Measurements from ENCODE around the gene POR.

Gene POR

GRCh38 chr7:75955331-75955955 lies 40.5 kb downstream of the POR start:
- DNase-seq, result no peak

- no peak for DNase-seq
These were observed 42.2 kb downstream of the POR start for GRCh38 chr7:75957021-75957736.

GRCh38 chr7:75958802-75959543 lies 44.0 kb downstream of the POR start:
- DNase-seq, result no peak

GRCh38 chr7:75960372-75960771 lies 45.4 kb downstream of the POR start:
- no peak for DNase-seq

GRCh38 chr7:75961218-75961617 lies 46.3 kb downstream of the POR start:
- no peak for DNase-seq

- no peak for DNase-seq
These were observed 47.8 kb downstream of the POR start for GRCh38 chr7:75962607-75963380.

GRCh38 chr7:75963381-75963995 lies 48.5 kb downstream of the POR start:
- no peak for DNase-seq

- no peak for DNase-seq
These were observed 50.7 kb downstream of the POR start for GRCh38 chr7:75965617-75966016.

- DNase-seq, result no peak
These were observed 51.4 kb downstream of the POR start for GRCh38 chr7:75966190-75966961.

GRCh38 chr7:75967055-75967454 lies 52.1 kb downstream of the POR start:
- DNase-seq, result no peak

GRCh38 chr7:75967487-75967997 lies 52.6 kb downstream of the POR start:
- no peak for DNase-seq

- DNase-seq, result no peak
These were observed 53.1 kb downstream of the POR start for GRCh38 chr7:75968012-75968411.

GRCh38 chr7:75968561-75969001 lies 53.6 kb downstream of the POR start:
- no peak for DNase-seq

- DNase-seq, result no peak
These were observed 54.2 kb downstream of the POR start for GRCh38 chr7:75969182-75969581.

GRCh38 chr7:75969704-75970498 lies 54.9 kb downstream of the POR start:
- no peak for DNase-seq

GRCh38 chr7:75971309-75971960 lies 56.5 kb downstream of the POR start:
- DNase-seq, result no peak

- no peak for DNase-seq
These were observed 57.2 kb downstream of the POR start for GRCh38 chr7:75971961-75972763.

- no peak for DNase-seq
These were observed 62.8 kb downstream of the POR start for GRCh38 chr7:75977743-75978142.

- DNase-seq, result no peak
These were observed 64.9 kb downstream of the POR start for GRCh38 chr7:75979759-75980429.
